Activated CD4-positive, CD25-positive, alpha-beta regulatory T cell treated with anti-CD3 and anti-CD28 coated beads, Interleukin-2, amount 50 U/mL, for 72 hours (primary cell): ENCODE measurements around the gene AHRR.
"Not testable (repeated sequence)": the region's sequence is repeated elsewhere in the genome, so short reads cannot be mapped to it uniquely, and the experiment has no call there.

Source experiments
- DNase-seq: peaks from one replicate; pipeline ENCODE4 v3.0.0; 2021

Gene AHRR

DNA sequence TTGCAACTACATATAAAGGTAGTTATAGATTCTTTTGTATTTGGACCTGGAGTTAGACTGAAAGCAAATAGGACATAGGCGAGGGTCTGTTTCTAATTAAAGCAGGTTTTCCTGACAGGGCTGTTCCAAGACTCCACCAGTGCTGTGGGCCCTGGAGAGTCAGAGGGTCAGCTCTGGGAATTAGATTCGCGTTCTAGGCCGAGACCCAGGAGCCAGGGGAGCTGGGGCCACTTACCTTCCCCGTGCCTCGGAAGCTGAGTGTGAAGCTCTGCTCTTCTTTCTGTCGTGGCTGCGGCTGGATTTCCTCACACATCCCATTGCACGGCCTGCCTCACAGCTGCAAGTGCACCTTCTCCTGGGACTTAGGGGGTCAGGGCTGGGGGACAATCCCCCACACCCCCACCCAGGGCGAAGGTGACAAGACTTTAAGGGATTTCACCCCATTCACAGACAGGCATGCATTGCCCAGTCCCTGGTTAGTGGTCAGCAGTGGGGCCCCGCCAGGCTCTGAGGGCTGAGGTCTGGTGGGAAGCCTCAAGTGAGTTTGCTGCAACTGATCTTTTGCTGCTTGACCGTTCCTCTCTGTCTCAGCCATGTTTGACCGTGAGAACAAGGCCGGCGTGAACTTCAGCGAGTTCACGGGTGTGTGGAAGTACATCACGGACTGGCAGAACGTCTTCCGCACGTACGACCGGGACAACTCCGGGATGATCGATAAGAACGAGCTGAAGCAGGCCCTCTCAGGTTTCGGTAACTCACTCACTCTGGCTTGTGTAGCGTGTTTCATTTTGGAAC lies 15.3 kb upstream of the AHRR start:
- no peak for DNase-seq

DNA sequence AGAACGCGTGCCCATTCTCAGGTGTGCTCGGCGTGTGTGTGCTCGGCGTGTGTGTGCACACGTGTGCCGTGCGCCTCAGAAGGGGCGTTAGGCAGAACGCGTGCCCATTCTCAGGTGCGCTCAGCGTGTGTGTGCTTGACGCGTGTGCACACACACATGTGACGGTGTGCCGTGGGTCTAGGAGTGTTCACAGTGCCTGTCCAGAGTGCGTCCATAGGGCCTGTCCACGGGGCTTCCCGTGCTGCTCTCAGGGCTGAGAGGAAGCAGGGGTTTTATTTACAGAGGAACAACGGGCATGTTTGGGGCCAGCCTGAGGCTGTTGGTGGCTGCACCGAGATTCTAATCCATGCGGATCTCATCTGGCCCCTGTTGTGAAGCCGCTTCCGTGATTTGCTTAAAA lies 14.2 kb upstream of the AHRR start:
- no peak for DNase-seq

DNA sequence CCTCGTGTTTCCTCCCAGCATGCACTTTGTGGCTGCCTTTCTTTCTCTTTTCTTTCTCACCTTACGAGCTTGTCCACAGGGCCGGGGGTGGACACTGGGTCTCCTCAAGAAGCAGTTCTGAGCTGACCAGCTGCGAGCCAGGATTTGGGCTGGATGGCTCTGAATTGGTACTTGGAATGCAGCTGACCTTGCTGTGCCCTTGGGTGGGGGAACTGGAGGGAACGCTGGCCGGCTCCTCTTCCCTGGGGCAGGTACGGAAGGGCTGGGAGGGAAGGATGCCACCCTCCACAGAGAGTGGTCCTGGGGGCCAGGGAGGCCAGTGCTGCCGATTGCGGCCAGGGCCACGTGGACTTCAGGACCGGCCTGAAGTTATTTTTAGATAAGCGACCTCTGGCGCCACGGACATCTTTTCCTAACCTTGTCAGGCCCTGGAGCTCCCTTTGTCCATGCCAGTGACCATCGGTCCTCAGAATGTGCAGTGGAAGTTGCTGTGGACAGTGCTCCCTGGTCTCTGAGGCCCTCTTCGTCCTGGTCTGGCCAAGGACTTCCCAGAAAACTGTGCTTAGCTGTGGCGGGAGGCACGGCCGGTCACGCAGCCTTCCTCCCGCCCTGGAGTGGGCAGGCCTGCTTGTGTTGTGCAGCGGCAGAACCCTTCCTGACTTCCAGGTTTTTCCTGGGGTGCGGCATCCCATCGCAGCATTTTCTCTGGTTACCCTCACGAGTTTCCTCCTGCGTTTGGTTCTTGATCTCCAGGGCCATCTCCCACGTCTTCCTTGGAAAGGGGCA lies 13.5 kb upstream of the AHRR start:
- DNase-seq: no peak

DNA sequence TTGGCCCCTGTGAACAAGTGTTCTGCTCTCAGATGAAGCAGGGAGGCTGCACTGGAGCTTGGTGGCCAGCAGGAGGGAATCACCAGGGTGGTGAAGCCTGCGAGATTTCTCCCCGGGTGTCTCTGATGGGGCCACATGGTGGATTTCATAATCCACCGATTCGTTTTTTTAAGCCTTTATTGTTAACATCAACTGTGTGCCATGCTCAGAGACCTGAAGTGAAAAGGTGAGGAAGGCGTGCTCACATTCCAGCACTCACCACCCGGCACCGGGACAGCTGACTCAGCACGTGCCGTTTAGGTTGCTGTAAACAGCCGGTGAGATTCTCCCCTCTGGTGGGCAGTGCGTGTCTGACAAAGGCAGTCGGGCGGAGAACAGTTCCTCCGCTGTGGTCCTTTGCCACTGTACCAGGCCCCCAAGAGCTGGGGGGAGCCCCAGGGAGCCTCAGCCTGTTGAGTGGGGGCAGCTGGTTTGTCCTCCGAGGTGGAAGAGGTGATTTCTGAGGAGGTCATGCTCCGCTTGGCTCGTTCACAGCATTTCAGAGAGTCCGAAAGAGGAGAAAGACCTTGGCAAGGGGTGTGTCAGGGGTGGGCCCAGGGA lies 12.7 kb upstream of the AHRR start:
- no peak for DNase-seq

DNA sequence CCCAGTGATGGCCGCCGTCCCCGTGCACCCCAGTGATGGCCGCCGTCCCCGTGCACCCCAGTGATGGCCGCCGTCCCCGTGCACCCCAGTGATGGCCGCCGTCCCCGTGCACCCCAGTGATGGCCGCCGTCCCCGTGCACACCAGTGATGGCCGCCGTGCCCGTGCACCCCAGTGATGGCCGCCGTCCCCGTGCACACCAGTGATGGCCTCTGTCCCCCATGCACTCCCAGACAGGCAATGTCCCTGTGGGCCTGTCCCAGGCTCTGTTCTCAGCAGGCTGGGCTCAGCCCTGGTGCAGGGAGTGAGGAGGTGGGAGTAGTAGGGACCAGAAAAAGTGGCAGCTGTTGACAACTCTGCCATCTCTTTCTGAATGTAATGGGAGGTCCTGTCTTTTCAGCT lies 11.7 kb upstream of the AHRR start:
- not testable (repeated sequence) for DNase-seq

DNA sequence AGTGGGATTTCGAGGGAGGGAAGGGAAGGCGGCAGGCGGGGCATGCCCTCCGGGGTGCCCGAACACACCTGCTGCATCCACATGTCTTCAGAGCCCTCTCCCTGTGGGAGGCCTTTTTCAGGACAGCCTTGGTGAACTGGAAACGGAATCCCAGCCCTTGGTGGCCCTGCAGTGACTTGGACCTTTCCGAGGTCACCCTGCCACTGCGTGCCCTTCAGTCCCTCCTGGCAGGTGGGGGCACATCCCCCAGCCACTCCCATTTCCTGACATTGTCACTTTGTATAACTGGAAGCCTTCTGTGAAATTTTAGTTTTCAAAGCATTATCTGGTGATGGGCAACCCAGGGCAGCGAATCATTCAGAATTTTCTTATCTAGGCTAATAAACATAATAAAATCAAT lies 11.0 kb upstream of the AHRR start:
- DNase-seq: no peak

DNA sequence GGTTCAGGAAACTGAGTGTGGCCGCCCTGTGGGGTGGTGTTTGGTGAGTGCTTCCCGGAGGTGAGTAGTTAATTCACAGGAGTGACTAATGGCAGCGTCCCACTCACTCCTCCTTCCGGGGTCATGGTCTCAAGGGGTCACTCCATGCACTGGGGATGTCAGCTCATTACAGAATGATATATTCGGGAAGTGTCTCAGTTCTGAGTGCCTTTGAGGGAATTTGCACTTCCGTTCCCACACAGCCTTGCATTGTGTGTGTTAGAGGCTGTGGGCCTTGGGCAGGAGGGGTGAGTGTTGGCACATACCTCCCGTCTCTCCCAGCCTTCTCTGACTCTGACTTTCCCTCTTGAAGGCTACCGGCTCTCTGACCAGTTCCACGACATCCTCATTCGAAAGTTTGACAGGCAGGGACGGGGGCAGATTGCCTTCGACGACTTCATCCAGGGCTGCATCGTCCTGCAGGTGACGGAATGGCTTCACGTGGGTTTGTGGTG lies 10.5 kb upstream of the AHRR start:
- no peak for DNase-seq

DNA sequence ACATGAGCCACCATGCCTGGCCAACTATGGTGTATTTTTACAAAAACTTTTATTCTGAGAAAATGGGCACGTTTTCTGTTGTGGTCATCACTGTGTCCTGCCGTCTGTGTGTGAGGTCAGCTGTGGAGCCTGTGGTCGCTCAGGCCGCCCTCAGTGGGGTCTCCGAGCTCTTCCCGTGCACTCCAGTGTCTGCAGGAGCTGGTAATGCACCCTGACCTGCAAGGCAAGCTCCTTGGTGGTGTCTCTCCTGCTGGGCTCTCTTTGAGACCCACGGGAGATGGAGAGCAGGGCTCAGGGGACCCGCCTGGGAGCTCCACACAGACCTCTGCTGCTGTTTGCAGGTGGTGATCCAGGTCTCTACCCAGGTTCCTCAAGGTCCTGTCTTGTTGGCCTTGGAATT lies 9.6 kb upstream of the AHRR start:
- no peak for DNase-seq

DNA sequence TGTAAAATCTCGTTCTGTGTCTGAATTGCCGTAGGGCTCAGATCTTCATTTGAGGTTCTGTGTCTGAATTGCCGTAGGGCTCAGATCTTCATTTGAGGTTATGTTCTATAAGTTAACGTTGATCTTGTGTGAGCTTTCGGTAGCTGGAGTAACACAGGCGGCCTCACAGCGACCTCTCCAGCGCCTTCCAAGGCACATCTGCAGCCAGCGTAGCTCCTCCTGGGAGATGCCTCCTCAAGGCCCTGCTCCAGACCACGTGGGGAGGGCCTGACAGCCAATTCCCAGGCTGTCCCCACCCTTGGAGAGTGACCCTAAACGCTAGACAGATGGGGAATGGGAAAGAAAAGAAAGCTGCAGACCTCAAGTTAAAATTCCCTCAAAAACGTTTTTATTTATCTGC lies 8.7 kb upstream of the AHRR start:
- no peak for DNase-seq

DNA sequence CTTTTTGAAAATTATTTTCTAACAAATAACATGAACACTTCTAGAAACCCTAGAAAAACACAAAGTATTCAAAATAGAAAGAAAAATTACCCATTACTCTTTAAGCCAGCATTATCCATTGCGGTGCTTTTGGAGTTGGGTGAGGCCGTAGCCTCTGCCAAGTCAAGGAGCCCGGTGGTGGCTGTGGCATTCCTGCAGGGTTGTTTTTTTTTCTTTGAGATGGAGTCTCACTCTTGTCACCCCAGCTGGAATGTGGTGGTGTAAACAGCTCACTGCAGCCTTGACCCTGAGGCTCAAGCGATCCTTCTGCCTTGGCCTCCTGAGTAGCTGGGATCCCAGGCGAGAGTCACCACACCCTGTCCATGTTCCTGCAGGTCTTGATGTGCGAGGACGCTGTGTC lies 8.2 kb upstream of the AHRR start:
- no peak for DNase-seq

DNA sequence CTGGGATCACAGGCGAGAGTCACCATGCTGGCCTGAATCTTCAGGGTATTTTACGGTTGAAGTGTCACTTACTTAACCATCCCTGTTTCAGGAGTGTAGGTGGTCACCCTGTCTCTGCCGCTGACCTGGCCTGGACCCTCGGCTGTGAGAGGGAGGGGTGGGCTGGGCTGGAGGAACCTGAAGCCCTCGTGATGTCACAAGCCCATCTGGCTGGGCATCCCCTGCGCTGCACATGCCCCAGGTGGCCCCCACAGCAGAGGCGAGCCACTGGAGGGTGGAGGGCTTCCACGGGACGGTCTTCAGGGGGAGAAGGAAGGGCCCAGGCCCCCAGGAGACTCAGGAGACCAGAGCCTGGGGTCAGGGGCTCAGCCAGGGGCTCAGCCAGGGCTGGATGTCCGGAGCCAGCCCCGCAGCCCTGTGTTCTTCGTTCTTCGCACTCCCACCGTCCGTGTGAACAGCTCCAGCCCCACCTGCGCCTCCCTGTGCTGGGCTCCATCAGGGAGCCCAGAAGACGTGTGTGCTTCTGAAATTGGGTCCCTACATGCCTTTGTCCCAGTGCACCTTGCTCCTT lies 7.6 kb upstream of the AHRR start:
- no peak for DNase-seq

DNA sequence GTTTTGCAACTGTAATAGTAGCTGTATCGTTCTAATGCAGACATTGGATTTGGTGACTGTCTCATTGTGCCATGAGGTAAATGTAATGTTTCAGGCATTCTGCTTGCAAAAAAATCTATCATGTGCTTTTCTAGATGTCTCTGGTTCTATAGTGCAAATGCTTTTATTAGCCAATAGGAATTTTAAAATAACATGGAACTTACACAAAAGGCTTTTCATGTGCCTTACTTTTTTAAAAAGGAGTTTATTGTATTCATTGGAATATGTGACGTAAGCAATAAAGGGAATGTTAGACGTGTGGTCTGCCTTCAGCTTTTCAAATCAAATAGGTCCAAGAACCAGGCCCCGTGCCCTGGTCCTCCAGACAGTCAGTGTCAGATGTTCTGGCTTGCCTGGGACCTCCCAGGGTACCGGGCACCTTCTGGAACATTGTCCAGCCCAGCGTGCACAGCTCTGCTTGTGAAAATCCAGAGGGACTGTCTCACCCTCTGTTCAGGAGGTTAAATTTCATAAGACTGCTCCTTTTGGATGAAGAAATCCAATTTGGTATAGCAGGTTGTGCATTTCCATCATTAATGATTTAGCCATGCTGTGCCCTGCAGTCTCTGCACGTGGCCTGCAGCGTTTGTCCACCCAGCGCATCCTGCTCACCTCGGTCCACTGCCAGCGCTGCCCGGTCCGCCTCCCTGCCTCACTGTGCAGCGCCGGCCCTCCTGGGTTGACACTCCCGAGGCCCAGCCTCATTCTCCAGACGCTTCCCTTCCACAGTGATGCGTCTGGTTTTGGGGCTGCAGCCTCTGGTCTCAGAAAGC lies 6.6 kb upstream of the AHRR start:
- DNase-seq: no peak

DNA sequence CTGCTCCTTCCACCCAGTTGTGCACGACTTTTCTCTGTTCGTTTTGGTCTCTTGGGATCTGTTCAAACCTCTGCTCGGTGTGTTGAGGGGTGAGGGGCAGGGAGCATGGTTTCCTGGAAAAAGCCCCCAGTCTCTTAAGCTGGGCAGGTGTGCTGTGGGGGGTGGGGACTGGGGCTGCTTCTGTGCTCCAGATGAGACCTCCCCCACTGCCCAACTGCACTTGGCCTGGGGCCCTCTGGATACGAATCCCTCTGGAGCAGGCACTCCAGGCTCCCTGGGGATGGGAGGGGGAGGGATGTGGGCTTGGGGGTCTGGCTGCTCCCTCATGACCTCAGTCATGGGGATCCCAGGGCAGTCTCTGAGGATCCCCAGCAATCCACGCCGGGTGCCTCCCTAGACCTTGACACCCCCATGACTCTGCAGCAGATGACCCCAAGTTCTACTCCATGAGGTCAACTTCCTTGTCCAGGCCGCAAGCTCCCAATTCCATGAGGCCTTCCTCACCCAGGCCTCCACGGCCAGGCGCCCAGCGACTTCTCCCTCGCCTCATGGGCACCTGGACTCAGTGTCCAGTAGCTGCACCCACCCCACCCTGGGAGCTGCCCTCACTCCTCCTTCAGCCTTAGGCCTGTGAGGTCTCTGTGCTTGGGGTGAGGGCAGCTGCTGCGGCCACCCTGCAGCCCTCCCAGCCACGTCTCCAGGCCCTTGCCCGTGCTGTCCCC lies 5.9 kb upstream of the AHRR start:
- DNase-seq: no peak

DNA sequence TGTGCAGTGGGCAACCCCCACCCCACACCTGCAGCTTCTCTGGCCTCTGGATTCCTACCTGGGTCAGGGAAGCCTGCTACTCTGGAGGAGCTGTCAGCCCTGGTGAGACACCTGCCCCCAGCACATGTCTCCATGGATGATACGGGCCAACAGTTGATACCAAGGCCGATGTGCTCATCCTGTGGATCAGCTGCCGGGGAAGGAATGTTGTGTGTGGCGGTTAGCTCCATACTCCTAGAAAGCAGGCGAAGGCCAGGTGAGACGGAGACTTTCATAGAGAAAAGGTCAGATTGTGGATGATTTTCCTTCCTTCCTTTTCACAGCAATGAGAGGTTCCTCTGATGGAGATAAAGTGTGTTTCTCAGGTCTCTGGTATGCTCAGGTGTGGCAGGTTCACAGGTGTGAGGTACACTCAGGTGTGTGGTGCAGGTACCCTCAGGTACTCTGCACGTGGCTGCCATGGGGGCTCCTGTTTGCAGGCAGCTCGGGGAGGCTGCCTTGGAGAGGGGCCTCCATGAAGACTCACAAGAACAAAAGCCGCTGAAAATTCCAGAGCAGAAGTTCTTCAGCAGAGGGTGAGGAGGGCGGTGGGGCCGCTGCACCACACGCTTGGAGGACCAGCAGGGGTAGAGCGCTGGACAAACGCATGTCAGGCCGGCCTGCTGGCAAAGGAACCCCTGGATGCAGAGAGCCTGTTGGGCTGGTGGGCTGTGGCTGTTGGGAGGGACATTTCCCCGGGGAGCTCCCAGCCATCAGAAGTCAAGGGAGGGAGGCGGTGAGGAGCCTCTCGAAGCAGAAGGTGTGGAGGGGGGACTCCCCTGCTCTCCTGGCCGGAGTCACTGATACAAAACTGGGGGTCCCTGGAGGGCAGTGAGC lies 5.1 kb upstream of the AHRR start:
- no peak for DNase-seq

DNA sequence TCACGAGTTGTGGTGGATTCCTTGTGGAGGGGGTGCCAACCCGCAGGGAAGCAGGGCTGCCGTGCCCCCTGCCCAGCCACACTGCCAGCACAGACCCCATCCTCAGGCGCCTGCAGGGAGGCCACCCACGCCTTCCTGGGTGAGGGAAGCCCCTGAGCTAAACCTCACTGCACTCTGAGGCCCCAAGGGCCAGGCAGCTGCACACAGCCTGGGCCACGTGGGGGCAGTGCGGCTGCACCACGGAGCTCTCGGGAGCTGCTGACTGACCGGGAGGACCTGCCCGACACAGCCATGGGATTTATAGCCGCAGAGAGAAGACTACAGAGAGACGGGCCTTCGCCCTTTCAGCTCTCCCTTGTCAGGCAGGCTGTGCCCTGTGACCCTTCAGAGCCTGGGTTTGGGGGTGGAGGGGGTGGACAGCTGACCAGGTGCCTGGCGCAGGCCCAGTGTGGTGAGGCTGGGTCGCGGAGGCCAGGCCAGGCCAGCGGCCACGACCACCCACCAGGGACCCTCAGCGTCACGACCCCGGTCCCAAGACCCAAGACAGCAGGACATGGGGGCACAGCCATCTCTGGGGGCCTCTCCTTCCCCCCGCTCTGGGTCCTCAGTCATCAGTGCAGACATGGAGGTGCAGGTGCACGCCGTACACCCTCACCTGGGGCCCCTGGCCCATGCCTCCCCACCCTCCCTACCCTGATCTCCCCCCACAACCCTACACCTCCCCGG lies 4.3 kb upstream of the AHRR start:
- DNase-seq: no peak

DNA sequence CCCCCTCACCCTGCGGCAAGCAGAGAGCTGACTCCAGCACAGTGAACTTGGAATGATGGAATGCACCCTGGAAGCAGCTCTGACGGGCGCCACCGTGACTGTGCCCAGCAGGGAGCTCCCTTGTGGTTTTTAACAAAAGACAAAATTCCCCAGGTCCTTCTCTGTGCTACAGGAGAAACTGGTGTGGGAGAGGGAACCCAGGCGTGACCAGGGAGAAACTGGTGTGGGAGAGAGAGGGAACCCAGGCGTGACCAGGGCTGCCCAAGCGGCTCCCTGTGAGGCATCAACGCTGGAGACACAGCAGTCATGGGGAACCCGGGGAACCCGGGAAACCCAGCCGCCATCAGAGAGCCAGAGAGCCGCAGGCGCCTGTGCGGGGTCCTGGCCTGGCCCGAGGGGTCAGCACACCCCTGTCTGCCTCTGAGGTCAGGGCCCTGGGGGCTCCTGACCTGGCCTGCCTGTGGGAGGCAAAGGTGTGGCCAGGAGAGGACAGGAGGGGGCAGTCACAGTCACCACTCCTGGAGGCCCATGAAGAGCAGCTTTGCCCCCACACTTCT lies 3.1 kb upstream of the AHRR start:
- DNase-seq: no peak

DNA sequence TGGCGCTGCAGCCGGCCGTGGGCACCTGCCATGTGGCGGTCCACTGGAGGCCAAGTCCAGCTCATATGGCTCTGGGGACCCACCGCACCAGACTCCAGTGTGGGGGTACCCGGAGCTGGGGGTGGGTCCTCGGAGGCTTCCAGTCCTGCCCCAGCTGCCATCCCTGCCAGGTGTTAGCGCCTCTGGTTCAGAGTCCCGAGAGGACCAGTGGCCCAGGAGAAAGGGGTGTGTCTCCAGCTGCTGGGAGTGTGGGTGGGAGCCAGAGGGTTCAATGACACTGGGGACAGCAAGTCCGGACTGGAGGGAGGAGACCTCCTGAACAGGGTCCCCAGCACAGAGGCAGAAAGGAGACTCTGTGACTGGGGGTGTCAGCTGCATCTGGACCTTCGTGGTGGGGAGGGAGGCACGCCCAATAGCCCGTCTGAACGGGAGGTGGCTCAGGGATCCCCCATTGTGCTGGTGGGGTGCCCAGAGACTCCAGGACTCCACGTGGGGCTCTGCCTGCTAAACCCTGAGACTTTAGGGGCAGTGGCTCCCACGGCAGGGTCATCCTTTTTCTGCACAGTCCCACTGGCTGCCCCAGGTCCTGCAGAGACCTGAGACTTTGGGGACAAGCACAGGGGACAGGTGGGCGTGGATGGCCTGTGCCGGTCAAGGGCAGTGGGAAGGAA lies 2.4 kb upstream of the AHRR start:
- no peak for DNase-seq

DNA sequence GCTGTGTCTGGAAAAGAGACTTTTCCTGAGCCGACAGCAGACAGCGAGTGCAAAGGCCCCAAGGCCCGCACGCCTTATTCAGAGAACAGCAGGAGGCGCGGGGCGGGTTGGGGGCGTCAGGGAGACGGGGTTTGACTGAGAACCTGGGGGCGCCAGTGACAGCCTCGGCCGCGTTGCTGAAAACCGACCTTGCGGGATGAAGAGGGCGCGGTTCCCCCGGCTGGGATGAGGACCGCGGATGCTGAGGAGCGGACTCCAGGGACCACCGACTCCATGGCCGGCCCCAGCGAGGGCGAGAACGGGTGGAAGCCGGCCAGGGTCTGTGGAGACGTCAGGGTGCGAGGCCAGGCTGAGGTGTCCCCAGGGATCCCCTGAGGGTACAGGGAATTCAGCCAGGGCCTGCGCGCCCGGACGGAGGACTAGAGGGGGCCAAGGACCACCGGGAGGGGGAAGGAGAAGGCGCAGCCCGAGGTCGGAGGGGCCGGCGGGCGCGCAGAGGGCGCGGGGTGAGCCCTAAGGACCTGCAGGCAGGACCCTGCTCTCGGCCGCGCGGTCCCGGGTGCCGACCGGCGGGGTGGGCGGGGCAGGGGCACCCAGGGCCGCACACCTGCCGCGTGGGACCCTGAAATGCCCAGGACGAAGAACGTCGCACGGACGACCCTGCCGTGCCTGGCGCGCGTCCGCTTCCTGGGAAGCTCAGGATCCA lies 837 bp upstream of the AHRR start:
- no peak for DNase-seq
